Ecto neural progenitor cell (in vitro differentiated cells): ENCODE results near the gene TAX1BP1.
"Not testable (repeated sequence)": the region's sequence is repeated elsewhere in the genome, so short reads cannot be mapped to it uniquely, and the experiment has no call there.

Source experiments
- DNase-seq: peaks from one replicate; pipeline ENCODE4 v3.0.0-alpha.2; 2018; ENCODE audit warnings: low spot score

Gene TAX1BP1

DNA sequence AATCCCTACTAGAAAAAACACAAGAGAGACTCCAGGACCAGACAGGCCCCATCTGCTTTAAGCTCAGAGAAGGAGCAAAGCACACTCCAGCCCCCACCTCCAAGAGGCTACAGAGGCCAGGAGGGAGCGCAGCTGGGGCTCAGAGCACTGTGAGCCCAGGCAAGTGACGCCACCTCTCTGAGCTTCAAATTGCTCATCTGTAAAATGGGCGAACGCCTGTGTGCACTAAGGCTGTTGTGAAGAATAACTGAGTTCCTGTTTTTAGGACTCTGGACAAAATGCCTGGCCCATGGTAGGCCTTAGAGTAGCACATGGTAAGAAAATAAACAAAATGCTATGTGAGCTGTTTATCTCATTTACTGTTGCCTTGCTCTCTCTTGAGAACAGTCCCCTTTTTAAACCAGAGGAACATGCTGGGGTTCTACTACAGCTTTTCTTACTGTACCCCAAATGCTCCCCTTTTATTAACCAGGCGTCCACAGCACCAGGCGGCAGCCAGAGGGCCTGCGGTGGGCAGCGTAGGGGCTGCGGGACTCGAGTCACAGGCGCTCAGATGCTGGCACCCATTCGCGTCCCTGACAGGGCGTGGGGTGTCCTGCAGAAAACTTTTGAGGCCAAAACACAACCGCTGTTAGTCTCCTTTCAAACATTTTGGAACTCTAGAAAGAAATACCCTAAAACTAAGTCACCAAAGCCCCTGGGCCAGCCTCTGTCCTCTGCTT is 103.8 kb downstream of the TAX1BP1 start:
- no peak for DNase-seq

GRCh38 chr7:27846388-27846787 is 106.4 kb downstream of the TAX1BP1 start:
- DNase-seq: no peak

DNA sequence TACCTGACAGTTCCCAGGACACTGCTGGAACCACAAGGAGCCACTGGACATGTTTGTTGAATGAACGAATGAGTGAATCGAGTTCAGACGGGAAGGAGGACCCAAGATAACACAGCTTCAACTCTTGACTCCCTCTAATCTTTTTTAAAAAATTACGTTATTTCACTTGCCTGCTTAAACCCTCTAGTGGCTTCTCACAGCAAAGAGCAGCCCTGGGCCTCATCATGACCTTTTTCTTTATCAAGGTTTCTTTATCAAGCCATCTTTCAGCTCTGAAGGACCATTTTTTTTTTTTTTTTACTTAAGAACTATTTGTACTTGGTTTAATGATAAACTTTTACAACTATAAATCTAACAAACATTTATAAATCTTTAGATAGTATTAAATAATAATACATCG is 110.6 kb downstream of the TAX1BP1 start:
- no peak for DNase-seq

- not testable (repeated sequence) for DNase-seq
Observed at GRCh38 chr7:27856703-27857485, 116.9 kb downstream of the TAX1BP1 start.

- DNase-seq: no peak
Observed at GRCh38 chr7:27860800-27861199, 120.8 kb downstream of the TAX1BP1 start.

DNA sequence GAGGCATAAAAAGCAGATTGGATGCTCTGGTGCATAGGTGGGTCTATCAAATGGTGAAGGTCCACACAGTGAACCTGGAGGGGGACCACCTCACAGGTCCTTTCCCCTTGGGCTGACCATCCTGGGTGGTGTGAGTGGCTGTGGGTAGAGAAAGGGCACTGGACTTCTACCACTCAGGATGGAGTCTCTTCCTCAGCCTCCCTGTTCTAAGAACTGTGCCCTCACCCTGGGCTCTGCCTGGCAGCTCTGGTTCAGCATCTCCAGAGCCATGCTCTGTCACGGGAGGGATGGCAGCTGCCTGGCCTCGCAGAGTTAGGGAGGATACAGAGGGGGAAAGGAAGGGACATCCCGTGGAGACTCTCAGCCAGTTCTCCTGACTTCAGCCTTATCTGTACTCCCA is 121.8 kb downstream of the TAX1BP1 start:
- no peak for DNase-seq

GRCh38 chr7:27863880-27864279 is 123.9 kb downstream of the TAX1BP1 start:
- no peak for DNase-seq

DNA sequence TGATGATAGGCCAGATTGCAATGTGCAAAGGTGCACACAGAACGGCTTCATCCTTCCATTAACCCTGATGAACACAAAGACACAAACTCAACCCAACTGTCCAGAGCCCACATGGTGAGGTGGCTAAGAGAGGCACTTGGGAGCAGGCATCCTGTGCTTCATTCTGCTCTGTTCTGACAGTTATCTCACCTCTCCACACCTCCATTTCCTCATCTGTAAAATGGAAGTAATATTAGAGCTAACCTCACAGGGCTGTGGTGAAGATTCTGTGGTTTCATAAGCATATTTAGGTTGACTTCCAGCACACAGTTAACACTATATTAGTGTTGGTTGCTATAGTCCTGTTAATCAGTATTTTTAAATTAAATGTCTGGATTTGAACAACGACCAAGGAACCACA is 126.3 kb downstream of the TAX1BP1 start:
- DNase-seq: no peak

- DNase-seq: no peak
Observed at GRCh38 chr7:27866828-27867672, 127.1 kb downstream of the TAX1BP1 start.

- DNase-seq: no peak
Observed at GRCh38 chr7:27868131-27868550, 128.2 kb downstream of the TAX1BP1 start.

DNA sequence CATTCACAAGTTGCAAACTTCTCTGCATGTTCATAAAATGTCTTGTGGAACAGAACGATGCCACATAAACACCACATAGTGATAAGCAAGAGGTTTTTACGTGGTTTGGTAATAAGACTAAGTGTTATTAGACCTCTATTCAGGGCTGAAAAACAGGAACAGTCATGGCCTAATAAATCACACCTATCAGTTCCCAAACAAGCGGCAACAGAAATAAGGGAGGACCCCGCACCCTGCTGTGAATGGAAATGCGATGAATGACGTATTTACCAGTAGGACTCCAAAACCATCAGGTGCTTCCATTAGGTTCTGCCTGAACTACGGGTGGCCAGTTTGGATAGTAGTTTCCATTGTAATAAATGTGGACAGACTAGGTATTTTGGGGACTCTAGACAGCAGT is 129.1 kb downstream of the TAX1BP1 start:
- DNase-seq: no peak

GRCh38 chr7:27870595-27870994 is 130.6 kb downstream of the TAX1BP1 start:
- DNase-seq: no peak

- no peak for DNase-seq
Observed at GRCh38 chr7:27871086-27871485, 131.1 kb downstream of the TAX1BP1 start.

- no peak for DNase-seq
Observed at GRCh38 chr7:27871866-27872265, 131.9 kb downstream of the TAX1BP1 start.

- DNase-seq: no peak
Observed at GRCh38 chr7:27872356-27873275, 132.7 kb downstream of the TAX1BP1 start.

GRCh38 chr7:27873981-27874957 is 134.3 kb downstream of the TAX1BP1 start:
- no peak for DNase-seq

GRCh38 chr7:27875061-27875460 is 135.1 kb downstream of the TAX1BP1 start:
- no peak for DNase-seq

- no peak for DNase-seq
Observed at GRCh38 chr7:27875832-27876231, 135.9 kb downstream of the TAX1BP1 start.

DNA sequence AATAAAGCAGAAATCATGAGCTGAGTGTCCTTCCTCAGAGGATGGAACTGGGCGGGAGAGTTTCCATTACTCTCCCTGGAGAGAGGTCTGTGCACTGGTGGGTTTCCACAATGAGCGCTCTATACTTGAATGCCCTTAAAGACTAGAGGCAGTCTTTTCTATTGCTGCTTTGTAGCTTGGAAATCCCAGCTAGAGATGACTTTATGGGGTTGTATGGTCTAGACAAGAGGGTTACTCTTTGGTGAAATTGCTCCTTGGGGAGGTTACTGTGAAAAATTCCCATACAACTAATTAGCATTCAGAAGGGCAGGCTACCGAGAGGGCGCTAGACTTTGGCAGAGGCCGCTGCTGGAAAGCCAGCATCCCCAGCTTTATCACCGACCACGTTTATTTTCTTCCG is 136.8 kb downstream of the TAX1BP1 start:
- no peak for DNase-seq
